Activated T-helper 9 cell treated with anti-CD3 and anti-CD28 coated beads, Interleukin-2, amount 50 U/mL, for 16 hours (primary cell): Measurements from ENCODE around the gene HEYL.
"Not testable (repeated sequence)": the region's sequence is repeated elsewhere in the genome, so short reads cannot be mapped to it uniquely, and the experiment has no call there.

Source experiments
- DNase-seq: peaks from one replicate; pipeline ENCODE4 v3.0.0-alpha.2; 2020; ENCODE audit warnings: low read depth

HEYL gene

DNA sequence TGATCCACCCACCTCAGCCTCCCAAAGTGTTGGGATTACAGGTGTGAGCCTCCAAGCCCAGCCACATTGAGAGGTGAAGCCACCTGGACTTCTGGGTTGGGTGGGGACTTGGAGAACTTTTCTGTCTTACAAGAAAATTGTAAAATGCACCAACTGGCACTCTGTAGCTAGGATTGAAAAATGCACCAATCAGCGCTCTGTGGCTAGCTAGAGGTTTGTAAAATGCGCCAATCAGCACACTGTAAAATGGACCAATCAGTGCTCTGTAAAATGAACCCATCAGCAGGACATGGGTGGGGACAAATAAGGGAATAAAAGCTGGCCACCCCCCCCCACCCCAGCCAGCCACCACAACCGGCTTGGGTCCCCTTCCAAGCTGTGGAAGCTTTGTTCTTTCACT lies 35.8 kb downstream of the HEYL start:
- not testable (repeated sequence) for DNase-seq

DNA sequence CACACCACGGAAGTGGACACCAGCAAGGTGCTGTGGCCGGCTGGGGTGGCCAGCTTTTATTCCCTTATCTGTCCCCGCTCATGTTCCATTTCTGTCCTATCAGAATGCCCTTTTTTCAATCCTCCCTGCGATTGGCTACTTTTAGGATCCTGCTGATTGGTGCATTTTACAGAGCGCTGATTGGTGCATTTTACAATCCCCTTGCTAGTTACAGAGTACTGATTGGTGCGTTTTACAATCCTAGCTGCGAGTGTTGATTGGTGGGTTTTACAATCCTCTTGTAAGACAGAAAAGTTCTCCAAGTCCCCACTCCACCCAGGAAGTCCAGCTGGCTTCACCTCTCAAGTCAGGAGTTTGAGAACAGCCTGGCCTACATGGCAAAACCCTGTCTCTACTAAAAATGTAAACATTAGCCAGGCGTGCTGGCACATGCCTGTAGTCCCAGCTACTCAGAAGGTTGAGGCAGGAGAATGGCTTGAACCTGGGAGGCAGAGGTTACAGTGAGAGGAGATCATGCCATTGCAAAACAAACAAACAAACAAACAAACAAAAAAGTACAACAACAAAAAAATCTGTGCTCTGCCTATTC lies 37.7 kb downstream of the HEYL start:
- DNase-seq: not testable (repeated sequence)

DNA sequence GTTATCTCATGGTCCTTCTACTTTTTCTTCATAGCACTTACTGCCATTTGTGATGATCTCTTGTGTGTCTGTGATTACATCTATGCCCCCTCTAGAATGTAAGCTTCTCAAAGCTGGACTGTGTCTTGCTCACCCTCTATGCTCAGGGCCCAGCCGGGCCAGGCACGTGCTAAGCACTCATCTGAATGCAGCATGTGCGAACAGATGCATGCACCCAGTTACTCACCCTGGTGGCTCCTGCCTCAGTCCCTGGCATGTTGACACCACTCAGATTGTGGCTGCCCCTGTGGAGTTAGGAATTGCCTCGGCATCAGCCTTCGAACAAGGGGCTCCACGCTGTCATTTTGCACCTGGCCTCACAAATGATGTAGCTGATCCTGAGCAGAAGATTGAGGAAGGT lies 43.3 kb downstream of the HEYL start:
- DNase-seq: no peak

DNA sequence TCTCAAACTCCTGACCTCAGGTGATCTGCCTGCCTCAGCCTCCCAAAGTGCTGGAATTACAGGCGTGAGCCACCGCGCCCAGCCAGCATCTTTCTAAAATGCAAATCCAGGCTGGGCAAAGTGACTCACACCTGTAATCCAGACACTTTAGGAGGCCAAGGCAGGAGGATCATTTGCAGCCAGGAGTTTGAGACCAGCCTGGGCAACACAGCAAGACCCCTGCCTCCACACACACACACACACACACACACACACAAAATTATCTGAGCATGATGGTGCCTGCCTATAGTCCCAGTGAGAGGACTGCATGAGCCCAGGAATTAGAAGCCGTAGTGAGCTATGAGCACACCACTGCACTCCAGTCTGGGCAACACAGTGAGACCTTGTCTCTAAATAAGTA lies 46.1 kb downstream of the HEYL start:
- DNase-seq: no peak

DNA sequence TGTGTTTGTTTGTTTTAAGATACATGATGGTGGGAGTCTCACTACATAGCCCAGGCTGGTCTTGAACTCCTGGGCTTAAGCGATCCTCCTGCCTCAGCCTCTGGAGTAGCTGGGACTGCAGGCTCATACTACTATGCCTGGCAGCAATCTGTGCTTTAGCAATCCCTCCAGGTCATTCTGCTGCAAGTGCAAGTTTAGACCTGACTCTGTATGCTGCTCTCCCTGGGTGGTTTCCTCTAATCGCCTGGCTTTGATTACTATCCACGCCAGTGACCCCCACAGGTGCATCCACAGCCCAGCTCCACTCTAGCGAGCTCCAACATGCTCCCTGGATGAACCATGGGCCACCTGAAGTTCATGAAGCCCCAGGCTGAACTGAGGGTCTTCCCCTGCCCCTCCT lies 47.4 kb downstream of the HEYL start:
- no peak for DNase-seq

DNA sequence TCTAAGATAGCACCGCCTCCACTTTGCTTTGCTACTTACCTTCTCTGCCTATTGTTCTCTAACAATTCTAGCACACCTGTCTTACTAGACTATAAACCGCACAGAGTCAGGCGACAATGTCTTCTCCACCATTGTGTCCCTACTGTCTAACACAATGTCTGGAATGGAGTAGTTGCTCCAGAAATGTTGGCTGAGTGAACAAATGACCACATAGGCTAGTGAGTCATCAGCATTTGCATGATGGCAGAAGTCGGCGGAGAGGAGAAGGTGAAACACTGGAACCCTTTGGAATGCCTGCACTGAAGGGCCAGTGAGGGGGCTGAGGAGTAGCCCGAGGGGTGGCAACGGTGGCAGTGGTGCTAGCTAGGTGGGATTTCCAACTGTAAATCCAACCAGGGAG lies 48.9 kb downstream of the HEYL start:
- DNase-seq: no peak

DNA sequence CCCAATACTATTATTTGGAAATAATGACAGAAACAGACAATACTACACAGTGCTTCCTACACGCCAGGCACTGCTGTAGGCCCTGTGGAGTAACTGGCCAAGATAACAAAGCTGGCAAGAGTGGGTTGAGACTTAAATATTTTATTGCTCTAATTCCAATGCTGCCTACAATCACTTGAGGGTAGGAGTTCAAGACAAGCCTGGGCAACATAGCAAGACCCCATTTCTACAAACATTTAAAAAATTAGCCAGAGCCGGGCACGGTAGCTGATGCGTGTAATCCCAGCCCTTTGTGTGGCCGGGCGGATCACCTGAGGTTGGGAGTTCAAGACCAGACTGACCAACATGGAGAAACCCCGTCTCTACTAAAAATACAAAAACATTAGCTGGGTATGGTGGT lies 53.5 kb downstream of the HEYL start:
- DNase-seq: no peak

DNA sequence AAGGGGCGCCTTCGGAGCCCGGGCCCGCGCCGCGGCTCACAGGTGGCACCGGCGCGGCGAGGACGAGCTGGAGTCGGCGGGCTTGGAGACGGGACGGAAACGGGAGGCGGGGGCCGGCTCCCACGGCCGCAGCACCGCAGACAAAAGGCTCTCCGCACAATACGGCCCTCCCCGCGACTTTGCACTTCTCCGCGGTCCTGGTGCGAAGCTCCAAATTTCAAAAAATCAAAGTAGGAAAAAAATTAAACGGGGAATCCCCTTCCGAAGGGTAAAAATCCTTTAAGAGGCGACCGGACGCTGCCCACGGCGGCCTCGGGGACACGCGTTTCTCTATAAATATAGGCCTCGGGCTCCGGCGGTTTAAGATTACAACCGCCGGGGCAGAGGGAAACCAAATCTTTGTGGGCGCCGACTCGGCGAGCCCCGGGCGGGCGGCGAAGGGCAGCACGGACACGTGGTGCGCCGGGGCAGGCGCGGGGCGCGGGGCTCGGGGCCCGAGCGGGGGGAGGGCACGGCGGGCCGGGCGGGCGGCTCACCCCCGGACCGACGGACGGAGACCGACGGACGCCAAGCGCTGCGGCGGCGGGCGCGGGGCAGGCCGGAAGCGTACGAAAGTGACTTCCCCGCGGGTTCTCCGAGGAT lies 63.3 kb downstream of the HEYL start:
- peak; percentile 21 for DNase-seq

DNA sequence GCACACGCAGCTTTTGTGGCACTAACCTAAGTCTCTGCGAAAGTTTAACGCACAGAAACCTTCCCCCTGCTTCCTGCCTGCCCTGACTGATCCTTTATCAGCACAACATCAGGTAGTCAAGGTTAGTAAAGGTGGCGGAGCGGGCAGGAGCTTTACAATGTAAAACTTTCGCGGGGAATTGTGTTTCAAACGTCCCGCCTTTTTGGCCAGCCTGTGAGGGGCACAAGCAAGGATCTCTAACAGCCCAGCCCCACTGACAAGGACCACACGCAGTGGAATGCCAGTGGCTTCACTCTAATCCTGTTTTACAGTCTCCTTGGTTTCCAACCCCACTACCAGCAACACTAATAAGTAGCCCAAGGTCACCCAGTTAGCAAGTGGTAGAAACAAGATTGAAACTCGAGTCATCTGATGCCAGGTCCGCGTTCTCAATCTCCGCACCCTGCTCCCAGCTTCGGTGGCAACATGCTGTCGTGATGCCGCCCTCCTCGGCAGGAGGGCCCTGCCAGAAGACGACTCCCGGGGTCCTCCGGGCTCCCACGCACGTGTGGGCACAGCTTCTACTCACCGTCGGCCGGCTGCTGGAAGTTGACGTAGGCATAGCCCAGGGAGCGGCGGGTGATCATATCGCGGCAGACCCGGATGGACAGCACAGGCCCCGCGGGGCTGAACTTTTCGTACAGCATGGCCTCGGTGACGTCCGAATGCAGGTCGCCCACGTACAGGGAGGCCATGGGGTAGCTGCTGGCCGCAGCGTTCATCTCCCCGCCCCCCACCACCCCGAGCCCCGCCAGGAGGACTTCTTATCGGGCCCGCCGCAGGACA lies 64.0 kb downstream of the HEYL start:
- peak; percentile 28 for DNase-seq

DNA sequence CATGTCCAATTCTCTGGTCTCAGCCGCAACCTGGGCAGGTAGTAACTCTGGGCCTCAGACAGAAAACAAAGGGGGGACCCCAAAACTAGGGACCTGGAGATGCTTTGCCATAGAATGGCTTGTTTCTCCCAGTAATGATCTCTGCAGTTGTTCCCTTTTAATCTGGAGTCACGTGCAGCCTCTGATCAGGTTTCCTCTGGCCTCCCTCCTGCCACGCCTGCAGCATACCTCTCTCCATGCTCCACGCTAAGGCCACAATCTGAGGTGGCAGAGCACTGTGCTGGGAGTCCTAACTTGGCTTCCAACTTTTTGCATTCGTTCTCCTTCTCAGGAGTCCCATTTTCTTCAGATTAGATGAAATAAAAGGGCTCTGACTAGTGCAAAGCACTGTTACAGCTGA lies 64.8 kb downstream of the HEYL start:
- no peak for DNase-seq
